Measurements from ENCODE around the gene CYP27B1.
A peak's percentile ranks its signal among the peaks of the same experiment; 100 is the strongest.

CYP27B1 gene

GRCh38 chr12:57751788-57752667 is 14.8 kb downstream of the CYP27B1 start, which contains the start of gene CDK4:
TSS of gene CDK4 (minus strand) at chr12:57752310. CDS start at chr12:57751717, 593 bp downstream.
- DNase-seq (ENCODE audit: low read depth, low spot score) = peak; percentile 99

- DNase-seq (ENCODE audit: low read depth, low spot score) = no peak
These were observed 15.5 kb downstream of the CYP27B1 start for GRCh38 chr12:57751432-57751787.

DNA sequence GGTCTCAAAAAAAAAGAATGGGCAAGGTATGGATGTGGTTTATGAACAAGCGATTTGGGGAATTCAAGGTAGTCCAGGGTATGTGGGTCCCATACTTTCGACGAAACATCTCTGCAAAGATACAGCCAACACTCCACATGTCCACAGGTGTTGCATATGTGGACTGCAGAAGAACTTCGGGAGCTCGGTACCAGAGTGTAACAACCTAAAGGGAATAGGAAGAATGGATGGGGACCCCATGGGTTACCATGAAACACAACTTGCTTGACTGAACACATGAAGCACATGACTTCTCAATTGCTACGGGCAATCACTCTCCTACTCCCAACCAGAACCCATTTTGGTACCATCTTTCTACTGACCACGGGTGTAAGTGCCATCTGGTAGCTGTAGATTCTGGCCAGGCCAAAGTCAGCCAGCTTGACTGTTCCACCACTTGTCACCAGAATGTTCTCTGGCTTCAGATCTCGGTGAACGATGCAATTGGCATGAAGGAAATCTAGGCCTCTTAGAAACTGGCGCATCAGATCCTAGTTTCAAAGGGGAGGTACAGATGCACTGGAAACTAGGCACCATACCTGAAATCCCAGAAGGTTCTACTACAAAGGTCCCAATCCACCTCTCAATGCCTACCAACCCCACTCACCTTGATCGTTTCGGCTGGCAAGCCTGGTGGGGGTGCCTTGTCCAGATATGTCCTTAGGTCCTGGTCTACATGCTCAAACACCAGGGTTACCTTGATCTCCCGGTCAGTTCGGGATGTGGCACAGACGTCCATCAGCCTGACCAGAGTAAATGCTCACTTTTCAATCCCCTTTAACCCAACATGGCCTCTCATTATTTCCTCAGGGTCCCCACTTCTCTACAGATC is 16.1 kb downstream of the CYP27B1 start:
- DNase-seq (ENCODE audit: low read depth, low spot score) = no peak

GRCh38 chr12:57749061-57749460 is 17.8 kb downstream of the CYP27B1 start:
- no peak for DNase-seq (ENCODE audit: low read depth, low spot score)

GRCh38 chr12:57746025-57746424 is 20.9 kb downstream of the CYP27B1 start:
- DNase-seq (ENCODE audit: low read depth, low spot score) = no peak

DNA sequence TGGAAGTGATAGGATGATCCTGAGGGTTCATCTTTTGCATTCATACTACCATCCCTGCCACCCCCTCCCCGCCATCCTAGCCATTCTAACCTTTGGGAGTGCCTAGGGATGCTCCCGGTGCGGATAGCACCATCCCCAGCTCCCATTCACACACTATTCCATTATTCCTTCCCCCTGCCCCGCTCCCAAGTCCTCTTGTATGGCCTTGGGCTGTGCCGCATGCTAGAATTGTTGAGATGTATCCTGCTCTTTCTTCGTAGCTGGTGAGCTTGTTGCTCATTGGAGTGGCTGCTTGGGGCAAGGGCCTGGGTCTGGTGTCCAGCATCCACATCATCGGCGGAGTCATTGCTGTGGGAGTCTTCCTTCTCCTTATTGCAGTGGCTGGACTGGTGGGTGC is 21.4 kb downstream of the CYP27B1 start:
- DNase-seq (ENCODE audit: low read depth, low spot score) = no peak

GRCh38 chr12:57744777-57745484 is 21.9 kb downstream of the CYP27B1 start, which contains the start of gene TSPAN31:
TSS of gene TSPAN31 (plus strand) at chr12:57745039. CDS start at chr12:57745155, 116 bp downstream.
- peak; percentile 94 for DNase-seq (ENCODE audit: low read depth, low spot score)

DNA sequence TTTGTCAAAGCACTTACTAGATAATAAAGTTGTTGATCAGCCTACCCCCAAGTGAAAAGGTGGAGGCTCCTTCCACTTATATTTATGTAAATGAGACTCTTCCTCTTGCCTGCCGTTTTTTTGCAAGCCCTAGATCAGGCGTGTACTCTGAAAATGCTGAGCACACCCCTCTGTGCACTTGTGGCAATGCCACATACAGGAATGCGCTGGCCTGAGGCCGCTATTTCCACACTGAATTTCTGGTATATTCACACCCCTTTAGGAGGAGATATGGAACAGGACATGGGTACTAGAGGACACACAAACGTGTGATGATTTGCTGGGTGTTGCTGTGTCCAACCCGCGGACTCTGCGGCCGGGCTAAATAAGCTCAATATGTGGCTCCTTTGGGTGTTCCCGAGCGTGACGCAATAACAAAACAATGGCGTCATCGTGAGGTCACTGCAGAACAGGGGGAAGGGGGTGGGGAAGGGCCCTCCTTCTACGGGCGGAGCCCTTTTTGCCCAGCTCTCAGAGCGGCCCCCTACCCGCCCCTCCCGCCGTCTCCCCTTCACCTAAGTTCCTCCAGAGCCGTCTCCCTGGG is 22.6 kb downstream of the CYP27B1 start:
- no peak for DNase-seq (ENCODE audit: low read depth, low spot score)

DNA sequence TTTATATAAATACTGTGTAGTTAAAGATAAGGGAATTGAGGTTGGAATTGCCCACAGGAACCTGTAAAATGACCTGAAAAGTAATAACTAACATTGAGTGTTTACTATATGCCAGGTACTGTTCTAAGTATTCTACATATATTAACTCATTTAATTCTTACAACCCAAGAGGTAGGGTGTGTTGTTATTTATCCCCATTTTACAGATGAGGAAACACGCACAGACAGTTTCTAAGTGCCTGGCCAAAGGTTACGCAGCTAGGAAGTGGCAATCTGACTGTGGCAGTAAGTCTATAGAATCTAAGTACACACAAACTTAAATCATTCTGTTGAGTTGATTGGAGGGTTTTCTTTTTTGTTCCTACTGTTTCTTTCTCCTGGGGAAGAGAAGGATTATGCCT is 23.1 kb downstream of the CYP27B1 start:
- DNase-seq (ENCODE audit: low read depth, low spot score) = no peak

GRCh38 chr12:57741844-57742738 is 24.8 kb downstream of the CYP27B1 start:
- DNase-seq (ENCODE audit: low read depth, low spot score) = no peak

GRCh38 chr12:57741413-57741789 is 25.5 kb downstream of the CYP27B1 start:
- DNase-seq (ENCODE audit: low read depth, low spot score) = no peak

- no peak for DNase-seq (ENCODE audit: low read depth, low spot score)
These were observed 26.0 kb downstream of the CYP27B1 start for GRCh38 chr12:57740656-57741412.

- no peak for DNase-seq (ENCODE audit: low read depth, low spot score)
These were observed 26.9 kb downstream of the CYP27B1 start for GRCh38 chr12:57739914-57740538.

DNA sequence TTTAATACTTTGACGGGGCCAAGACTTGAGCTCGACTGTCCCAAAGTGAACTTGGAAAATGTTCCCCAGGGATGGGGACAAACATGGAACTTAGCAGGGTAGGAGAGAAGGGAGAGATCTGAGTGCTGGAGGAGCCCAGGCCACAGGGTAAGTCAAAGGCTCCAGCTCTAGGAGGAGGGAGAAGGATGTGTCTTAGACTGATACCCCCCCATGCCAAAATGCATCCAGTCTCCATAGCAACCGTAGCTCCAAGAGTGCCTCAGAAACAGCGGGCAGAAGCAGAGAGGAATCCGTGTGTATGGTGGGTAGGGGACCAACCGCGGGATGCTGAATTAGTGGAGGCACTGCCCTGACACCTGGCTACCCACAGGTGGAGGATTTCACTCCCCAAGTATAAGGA is 27.5 kb downstream of the CYP27B1 start:
- no peak for DNase-seq (ENCODE audit: low read depth, low spot score)

DNA sequence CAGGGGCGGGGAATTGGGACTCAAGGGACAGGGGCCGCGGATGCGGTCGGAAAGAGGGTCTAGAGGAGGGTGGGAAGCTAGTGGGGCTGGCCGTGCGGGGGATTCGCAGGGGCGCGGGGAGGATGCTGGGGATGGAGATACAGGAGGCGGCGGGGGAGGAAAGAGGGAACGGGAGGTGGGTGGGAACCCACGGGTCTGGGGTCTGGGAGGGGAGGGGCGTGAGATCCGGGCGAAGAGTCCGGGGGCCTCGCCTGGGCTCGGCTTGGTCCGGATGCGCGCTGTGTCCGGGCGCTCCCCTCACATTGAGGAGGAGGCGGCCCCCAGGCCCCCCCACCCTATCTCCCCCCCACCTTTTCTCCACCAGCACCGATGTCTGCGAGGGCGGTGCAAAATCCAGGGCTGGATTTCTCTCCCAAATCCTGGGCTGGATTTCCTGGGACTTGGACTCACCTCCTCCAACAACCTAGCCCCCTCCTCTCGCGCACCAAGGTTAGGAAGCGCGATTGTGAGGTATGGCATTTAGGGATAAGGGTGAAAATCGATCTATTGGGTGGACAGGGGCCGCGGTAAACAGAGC is 28.1 kb downstream of the CYP27B1 start, which contains the start of gene AGAP2:
TSS of gene AGAP2 (minus strand) at position 82 of the 577 bp plus-strand sequence. CDS start 496 bp downstream, outside the sequence.
- no peak for DNase-seq (ENCODE audit: low read depth, low spot score)

DNA sequence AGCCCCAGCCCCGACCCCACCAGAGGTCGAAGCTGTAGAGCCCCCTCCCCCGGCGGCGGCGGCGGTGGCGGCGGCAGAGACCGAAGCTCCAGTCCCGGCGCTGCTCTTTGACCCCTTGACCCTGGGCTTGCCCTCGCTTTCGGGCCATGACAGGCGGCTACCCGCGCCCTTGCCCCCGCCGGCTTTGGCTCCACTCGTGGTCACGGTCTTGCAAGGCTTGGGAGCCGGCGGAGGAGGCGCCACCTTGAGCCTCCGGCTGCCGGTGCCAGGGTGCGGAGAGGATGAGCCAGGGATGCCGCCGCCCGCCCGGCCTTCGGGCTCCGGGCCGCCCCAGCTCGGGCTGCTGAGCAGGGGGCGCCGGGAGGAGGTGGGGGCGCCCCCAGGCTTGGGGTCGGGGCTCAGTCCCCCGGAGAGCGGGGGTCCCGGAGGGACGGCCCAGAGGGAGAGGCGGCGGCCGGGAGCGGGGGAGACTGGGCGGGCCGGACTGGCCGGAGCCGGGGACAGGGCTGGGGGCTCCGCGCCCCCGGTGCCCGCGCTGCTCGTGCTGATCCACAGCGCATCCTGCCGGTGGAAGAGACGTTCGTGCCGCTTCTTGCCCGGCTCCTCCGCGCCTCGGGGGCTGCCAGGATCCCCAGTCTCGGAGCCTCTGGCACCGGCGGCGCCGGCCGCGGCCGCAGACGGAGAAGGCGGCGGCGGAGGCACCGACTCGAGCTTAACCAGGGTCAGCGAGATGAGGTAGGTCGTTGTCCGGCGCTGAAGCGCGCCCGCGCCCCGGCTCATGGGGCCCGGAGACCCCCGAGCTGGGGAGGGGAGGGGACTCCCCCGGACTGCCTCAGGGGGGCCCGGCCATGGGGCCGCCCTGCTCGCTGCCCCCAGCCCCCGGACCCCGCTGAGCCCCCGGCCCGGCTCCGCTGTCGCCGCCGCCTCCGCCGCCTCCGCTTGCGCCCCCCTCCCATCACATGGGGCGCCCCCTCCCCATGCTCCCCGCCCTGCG is 29.1 kb downstream of the CYP27B1 start:
- no peak for DNase-seq (ENCODE audit: low read depth, low spot score)

GRCh38 chr12:57736741-57737466 is 30.0 kb downstream of the CYP27B1 start:
- no peak for DNase-seq (ENCODE audit: low read depth, low spot score)
